Neural crest cell (in vitro differentiated cells): ENCODE measurements around the gene CTNNA3. TPM values are rescaled to one million over a fixed set of nuclear protein-coding genes. Genes with fewer than 3 reads are reported as not detected.
A peak's percentile ranks its signal among the peaks of the same experiment; 100 is the strongest.

Experiments used
- DNase-seq: peaks from one replicate; pipeline ENCODE4 v3.0.0; 2021; ENCODE audit warnings: low read depth, mixed read lengths, low spot score
- H3K27ac Mint-ChIP-seq: one replicate; pipeline ENCODE4 v1.8.0; 2021; ENCODE audit warnings: mild to moderate bottlenecking, mixed read lengths; ENCODE audit not compliant: unreplicated experiment
- H3K27me3 Mint-ChIP-seq: 2 replicates; pipeline ENCODE4 v1.8.0; 2021; ENCODE audit warnings: low read depth, mild to moderate bottlenecking, mixed read lengths
- H3K36me3 Mint-ChIP-seq: 2 replicates; pipeline ENCODE4 v1.8.0; 2021; ENCODE audit warnings: low read depth, mild to moderate bottlenecking, mixed read lengths
- H3K4me1 Mint-ChIP-seq: 2 replicates; pipeline ENCODE4 v1.8.0; 2021; ENCODE audit warnings: mixed read lengths
- H3K4me3 Mint-ChIP-seq: one replicate; pipeline ENCODE4 v1.8.0; 2021; ENCODE audit warnings: mild to moderate bottlenecking, mixed read lengths
- H3K9me3 Mint-ChIP-seq: 2 replicates; pipeline ENCODE4 v1.8.0; 2021; ENCODE audit warnings: mixed read lengths
- total RNA-seq: library from RNA; stranded (reverse); gene quantifications from 2 replicates; pipeline ENCODE4 v1.2.1, GENCODE V29; 2021
- TF ChIP-seq, protein P1 (sequence below): fragments of 200-600 bp; sonication (generic); conservative IDR thresholded peaks from 2 replicates; pipeline ENCODE4 v1.5.0; 2021; ENCODE audit warnings: antibody characterized with exemption, mild to moderate bottlenecking

CTNNA3 gene
- total RNA-seq, 1 donor from 2014 or later, result 4.7 TPM

GRCh38 chr10:67259319-67259929, 436.6 kb downstream of the CTNNA3 start:
- no peak for DNase-seq
- Mint-ChIP-seq H3K27ac (no peak overlapping the region), H3K4me1 (peaks cover 4% of the 10 kb centered on the region), H3K9me3 (no peaks in the 10 kb centered on the region), H3K27me3 (no peaks in the 10 kb centered on the region), H3K36me3 (no peaks in the 10 kb centered on the region), H3K4me3 (no peak overlapping the region)
- TF ChIP-seq, protein P1, sequence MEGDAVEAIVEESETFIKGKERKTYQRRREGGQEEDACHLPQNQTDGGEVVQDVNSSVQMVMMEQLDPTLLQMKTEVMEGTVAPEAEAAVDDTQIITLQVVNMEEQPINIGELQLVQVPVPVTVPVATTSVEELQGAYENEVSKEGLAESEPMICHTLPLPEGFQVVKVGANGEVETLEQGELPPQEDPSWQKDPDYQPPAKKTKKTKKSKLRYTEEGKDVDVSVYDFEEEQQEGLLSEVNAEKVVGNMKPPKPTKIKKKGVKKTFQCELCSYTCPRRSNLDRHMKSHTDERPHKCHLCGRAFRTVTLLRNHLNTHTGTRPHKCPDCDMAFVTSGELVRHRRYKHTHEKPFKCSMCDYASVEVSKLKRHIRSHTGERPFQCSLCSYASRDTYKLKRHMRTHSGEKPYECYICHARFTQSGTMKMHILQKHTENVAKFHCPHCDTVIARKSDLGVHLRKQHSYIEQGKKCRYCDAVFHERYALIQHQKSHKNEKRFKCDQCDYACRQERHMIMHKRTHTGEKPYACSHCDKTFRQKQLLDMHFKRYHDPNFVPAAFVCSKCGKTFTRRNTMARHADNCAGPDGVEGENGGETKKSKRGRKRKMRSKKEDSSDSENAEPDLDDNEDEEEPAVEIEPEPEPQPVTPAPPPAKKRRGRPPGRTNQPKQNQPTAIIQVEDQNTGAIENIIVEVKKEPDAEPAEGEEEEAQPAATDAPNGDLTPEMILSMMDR, result no peak

GRCh38 chr10:67257427-67258144, 438.4 kb downstream of the CTNNA3 start:
- H3K9me3 Mint-ChIP-seq, result no peaks in the 10 kb centered on the region
- no peaks in the 10 kb centered on the region for H3K36me3 Mint-ChIP-seq
- DNase-seq, result no peak
- H3K27ac Mint-ChIP-seq, result no peak overlapping the region
- H3K27me3 Mint-ChIP-seq, result no peaks in the 10 kb centered on the region
- peaks cover 7% of the 10 kb centered on the region for H3K4me1 Mint-ChIP-seq
- H3K4me3 Mint-ChIP-seq, result no peak overlapping the region
- TF ChIP-seq, protein P1, result no peak

GRCh38 chr10:67257018-67257417, 439.0 kb downstream of the CTNNA3 start:
- no peaks in the 10 kb centered on the region for H3K9me3 Mint-ChIP-seq
- no peaks in the 10 kb centered on the region for H3K36me3 Mint-ChIP-seq
- H3K27me3 Mint-ChIP-seq, result no peaks in the 10 kb centered on the region
- peaks cover 5% of the 10 kb centered on the region for H3K4me1 Mint-ChIP-seq
- H3K27ac Mint-ChIP-seq, result no peak overlapping the region
- TF ChIP-seq, protein P1, result no peak
- H3K4me3 Mint-ChIP-seq, result no peak overlapping the region
- no peak for DNase-seq

GRCh38 chr10:67250686-67251085, 445.3 kb downstream of the CTNNA3 start:
- H3K4me3 Mint-ChIP-seq, result no peak overlapping the region
- TF ChIP-seq, protein P1, result no peak
- no peaks in the 10 kb centered on the region for H3K36me3 Mint-ChIP-seq
- peaks cover 5% of the 10 kb centered on the region for H3K4me1 Mint-ChIP-seq
- peak overlapping the region; percentile 37 for H3K27ac Mint-ChIP-seq
- peaks cover 3% of the 10 kb centered on the region for H3K9me3 Mint-ChIP-seq
- no peak for DNase-seq
- H3K27me3 Mint-ChIP-seq, result no peaks in the 10 kb centered on the region

DNA sequence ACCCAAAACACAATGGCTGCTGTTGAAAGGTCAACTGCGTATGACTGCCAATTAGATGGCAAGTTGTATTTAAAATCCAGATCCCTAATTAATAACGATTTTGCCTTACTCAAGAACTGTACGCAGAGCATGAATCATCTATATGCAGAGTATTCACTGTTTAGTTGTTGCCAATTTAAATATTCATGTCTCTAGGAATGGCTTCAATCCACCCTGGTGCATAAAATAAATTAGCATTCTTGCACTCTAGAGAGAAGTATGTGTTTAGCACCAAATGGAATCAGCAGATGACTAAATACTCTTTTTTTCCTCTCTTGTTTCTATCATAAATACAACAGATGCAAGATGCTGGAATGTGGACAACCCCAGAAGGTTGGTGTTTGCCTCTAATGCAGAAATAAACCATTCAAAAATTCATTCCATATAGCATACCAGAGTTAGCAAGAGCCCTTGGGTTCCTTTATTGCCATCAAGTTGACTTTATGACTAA, 449.9 kb downstream of the CTNNA3 start:
- Mint-ChIP-seq H3K27ac (no peak overlapping the region), H3K9me3 (peaks cover 8% of the 10 kb centered on the region), H3K36me3 (peaks cover 2% of the 10 kb centered on the region), H3K4me3 (no peak overlapping the region), H3K27me3 (no peaks in the 10 kb centered on the region), H3K4me1 (peaks cover 34% of the 10 kb centered on the region)
- no peak for DNase-seq
- TF ChIP-seq, protein P1, result no peak
